Skeletal muscle tissue (tissue), 4 donors: Measurements from ENCODE around the gene CAMK1D. TPM values are rescaled to one million over a fixed set of nuclear protein-coding genes. Genes with fewer than 3 reads are reported as not detected.

ENCODE experiments used
- H3K27ac ChIP-seq: one replicate; pipeline ENCODE4 v1.7.0; 2013; ENCODE audit warnings: mild to moderate bottlenecking, low read depth, low read length, inconsistent platforms
- H3K27me3 ChIP-seq, 3 donors: one replicate each; pipeline ENCODE4 v1.7.0; 2013; ENCODE audit warnings: low read length in 3 of 3; ENCODE audit not compliant: control insufficient read depth in 3 of 3, insufficient read depth in 3 of 3
- H3K36me3 ChIP-seq, 3 donors: one replicate each; pipeline ENCODE4 v1.7.0; 2013; ENCODE audit warnings: low read length in 3 of 3; ENCODE audit not compliant: control insufficient read depth in 3 of 3, insufficient read depth in 3 of 3
- H3K4me1 ChIP-seq, 3 donors: one replicate each; pipeline ENCODE4 v1.7.0; 2013; ENCODE audit warnings: low read length in 3 of 3, mild to moderate bottlenecking in 3 of 3; ENCODE audit not compliant: control insufficient read depth in 3 of 3, insufficient read depth in 3 of 3
- H3K4me3 ChIP-seq, 3 donors: one replicate each; pipeline ENCODE4 v1.7.0; 2013; ENCODE audit warnings: low read length in 3 of 3
- H3K9ac ChIP-seq, 3 donors: one replicate each; pipeline ENCODE4 v1.7.0; 2013; ENCODE audit warnings: low read length in 3 of 3, mild to moderate bottlenecking in 3 of 3, moderate library complexity in 2 of 3, low read depth in 1 of 3
- H3K9me3 ChIP-seq, 3 donors: one replicate each; pipeline ENCODE4 v1.7.0; 2013; ENCODE audit warnings: low read length in 3 of 3; ENCODE audit not compliant: control insufficient read depth in 3 of 3
- total RNA-seq: library from RNA; depleted of rRNA; stranded (reverse); fragments of >200 nt; gene quantifications from one replicate; pipeline ENCODE4 v1.2.3, GENCODE V29; 2014
- donor health status: Osteomylitis.

The CAMK1D gene
- total RNA-seq, 1 donor from 2014 or later = 2.1 TPM

DNA sequence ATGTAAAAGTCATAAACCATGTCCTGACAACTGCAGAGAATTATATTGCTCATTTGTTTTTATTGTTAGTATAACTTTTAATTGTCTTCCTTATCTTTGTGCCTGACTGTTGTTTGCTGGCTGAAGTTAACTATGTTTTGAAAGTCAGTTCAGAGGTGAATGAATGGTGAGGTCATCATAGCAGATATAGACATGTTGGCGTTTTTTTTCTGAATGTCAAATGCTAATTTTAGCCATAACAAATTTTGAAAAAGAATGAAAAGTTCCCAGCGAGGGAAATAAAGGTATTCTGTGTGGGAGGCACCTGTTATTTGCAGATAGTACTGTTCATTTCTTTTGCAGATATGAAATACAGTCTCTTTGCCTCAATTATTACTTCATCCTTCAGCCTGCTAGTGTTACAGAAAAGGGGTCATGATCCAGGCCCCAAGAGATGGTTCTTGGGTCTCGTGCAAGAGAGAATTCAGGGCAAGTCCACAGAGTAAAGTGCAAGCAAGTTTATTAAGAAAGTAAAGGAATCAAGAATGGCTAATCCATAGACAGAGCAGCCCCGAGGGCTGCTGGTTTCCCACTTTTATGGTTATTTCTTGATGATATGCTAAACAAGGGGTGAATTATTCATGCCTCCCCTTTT, 96.5 kb downstream of the CAMK1D start:
- Histone ChIP-seq H3K36me3 (no peaks in the 10 kb centered on the region), H3K27me3 (no peaks in the 10 kb centered on the region), H3K9ac (no peak overlapping the region), H3K9me3 (no peaks in the 10 kb centered on the region), H3K4me1 (no peaks in the 10 kb centered on the region), H3K27ac (no peak overlapping the region), H3K4me3 (no peak overlapping the region)

DNA sequence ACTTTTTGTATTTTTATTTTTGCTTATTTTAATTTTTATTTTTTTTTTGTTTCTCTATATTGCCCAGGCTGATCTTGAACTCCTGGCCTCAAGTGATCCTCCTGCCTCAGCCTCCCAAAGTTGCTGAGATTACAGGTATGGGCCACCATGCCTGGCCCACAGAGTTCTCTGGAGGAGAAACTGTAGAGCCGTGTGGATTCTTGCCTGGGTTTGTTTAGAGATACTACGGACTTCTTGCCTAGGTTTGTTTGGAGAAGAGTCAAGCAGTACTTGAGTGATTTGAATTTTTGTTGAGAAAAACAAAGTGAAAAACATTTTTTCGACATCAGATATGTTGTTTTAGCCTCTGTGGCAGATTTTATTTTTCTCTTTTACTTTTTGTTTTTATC, 99.0 kb downstream of the CAMK1D start:
- Histone ChIP-seq H3K9ac (no peak overlapping the region), H3K27me3 (no peaks in the 10 kb centered on the region), H3K9me3 (no peaks in the 10 kb centered on the region), H3K27ac (no peak overlapping the region), H3K4me1 (no peaks in the 10 kb centered on the region), H3K4me3 (no peak overlapping the region), H3K36me3 (no peaks in the 10 kb centered on the region)

DNA sequence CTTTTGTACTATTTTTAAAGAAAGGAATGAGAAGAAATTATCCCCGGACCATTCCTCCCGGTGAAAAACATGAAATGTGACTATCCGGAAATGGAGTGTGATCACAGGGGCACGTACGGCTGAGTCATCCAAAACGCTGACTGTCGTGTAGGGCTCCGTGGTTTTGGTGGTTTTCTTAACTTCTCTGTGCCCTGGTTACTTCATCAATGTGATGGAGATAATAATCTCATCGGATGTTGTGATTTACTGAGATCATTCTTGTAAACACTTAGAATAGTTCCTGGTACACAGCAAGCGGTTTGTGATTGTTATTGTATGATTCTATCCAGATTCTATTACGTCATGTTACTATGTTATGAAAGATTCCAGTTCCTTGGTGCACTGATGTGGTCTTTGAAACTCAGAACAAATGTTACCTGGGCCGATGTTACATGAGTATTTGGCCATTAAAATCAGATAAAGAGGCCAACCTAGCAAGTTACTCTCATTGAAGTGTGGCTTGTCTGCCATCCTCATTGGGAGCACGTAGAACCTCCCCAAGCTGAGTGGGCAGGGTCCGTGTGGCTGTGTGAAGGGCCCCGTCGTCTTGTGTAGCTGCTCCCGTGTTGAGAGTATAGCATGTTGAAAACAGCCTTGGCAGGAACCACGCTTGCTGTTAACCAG, 99.5 kb downstream of the CAMK1D start:
- Histone ChIP-seq H3K9me3 (no peaks in the 10 kb centered on the region), H3K27ac (no peak overlapping the region), H3K36me3 (no peaks in the 10 kb centered on the region), H3K4me1 (no peaks in the 10 kb centered on the region), H3K27me3 (no peaks in the 10 kb centered on the region), H3K9ac (no peak overlapping the region), H3K4me3 (no peak overlapping the region)

DNA sequence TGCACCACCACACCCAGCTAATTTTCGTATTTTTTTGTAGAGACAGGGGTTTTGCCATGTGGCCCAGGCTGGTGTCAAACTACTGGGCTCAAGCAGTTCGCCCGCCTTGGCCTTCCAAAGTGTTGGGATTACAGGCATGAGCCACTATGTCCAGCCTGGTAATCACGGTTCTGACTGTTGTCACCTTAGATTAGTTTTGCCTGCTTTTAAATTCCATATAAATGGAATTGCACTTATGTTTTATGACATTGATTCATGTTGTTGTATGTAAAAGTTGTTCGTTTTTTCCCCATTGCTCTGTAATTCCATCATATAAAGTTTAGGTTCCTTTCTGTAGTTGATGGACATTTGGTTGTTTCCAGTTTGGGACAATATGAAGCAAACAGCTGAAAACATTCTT, 106.0 kb downstream of the CAMK1D start:
- no peak overlapping the region for H3K4me3 ChIP-seq
- no peak overlapping the region for H3K27ac ChIP-seq
- no peak overlapping the region for H3K9ac ChIP-seq
- H3K36me3 ChIP-seq = no peaks in the 10 kb centered on the region
- no peaks in the 10 kb centered on the region for H3K9me3 ChIP-seq
- H3K27me3 ChIP-seq = no peaks in the 10 kb centered on the region
- H3K4me1 ChIP-seq = no peaks in the 10 kb centered on the region

- no peak overlapping the region for H3K4me3 ChIP-seq
- no peak overlapping the region for H3K9ac ChIP-seq
- H3K9me3 ChIP-seq = no peaks in the 10 kb centered on the region
- no peak overlapping the region for H3K27ac ChIP-seq
- H3K36me3 ChIP-seq = no peaks in the 10 kb centered on the region
- no peaks in the 10 kb centered on the region for H3K4me1 ChIP-seq
- no peaks in the 10 kb centered on the region for H3K27me3 ChIP-seq
Observed at GRCh38 chr10:12455766-12456165, 106.4 kb downstream of the CAMK1D start.

GRCh38 chr10:12459340-12459739, 110.0 kb downstream of the CAMK1D start:
- Histone ChIP-seq H3K9ac (no peak overlapping the region), H3K27ac (no peak overlapping the region), H3K36me3 (no peaks in the 10 kb centered on the region), H3K9me3 (no peaks in the 10 kb centered on the region), H3K27me3 (no peaks in the 10 kb centered on the region), H3K4me1 (no peaks in the 10 kb centered on the region), H3K4me3 (no peak overlapping the region)

DNA sequence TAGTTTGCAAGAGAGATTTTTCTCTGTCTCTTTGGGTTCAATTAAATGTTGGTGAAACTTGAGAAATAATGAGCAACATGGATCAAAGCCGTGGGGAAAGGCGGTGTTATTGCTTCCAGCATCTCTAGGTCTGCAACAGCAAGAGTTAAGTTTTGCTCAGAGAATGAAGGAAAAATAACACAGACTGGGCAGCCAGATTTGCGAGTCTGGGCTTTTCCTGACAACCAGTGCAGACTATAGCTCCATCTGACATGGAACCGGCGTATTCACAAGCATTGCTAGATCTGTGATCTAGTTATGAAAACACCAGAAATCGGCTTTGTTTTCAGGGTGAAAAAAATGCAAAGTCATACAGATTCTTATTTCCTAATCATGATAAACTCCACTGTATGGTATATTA, 110.4 kb downstream of the CAMK1D start:
- Histone ChIP-seq H3K4me1 (no peaks in the 10 kb centered on the region), H3K36me3 (no peaks in the 10 kb centered on the region), H3K9me3 (no peaks in the 10 kb centered on the region), H3K27me3 (no peaks in the 10 kb centered on the region), H3K27ac (no peak overlapping the region), H3K9ac (no peak overlapping the region), H3K4me3 (no peak overlapping the region)

- Histone ChIP-seq H3K4me1 (no peaks in the 10 kb centered on the region), H3K9ac (no peak overlapping the region), H3K4me3 (no peak overlapping the region), H3K27me3 (no peaks in the 10 kb centered on the region), H3K36me3 (no peaks in the 10 kb centered on the region), H3K27ac (no peak overlapping the region), H3K9me3 (no peaks in the 10 kb centered on the region)
Observed at GRCh38 chr10:12463459-12463838, 114.1 kb downstream of the CAMK1D start.

DNA sequence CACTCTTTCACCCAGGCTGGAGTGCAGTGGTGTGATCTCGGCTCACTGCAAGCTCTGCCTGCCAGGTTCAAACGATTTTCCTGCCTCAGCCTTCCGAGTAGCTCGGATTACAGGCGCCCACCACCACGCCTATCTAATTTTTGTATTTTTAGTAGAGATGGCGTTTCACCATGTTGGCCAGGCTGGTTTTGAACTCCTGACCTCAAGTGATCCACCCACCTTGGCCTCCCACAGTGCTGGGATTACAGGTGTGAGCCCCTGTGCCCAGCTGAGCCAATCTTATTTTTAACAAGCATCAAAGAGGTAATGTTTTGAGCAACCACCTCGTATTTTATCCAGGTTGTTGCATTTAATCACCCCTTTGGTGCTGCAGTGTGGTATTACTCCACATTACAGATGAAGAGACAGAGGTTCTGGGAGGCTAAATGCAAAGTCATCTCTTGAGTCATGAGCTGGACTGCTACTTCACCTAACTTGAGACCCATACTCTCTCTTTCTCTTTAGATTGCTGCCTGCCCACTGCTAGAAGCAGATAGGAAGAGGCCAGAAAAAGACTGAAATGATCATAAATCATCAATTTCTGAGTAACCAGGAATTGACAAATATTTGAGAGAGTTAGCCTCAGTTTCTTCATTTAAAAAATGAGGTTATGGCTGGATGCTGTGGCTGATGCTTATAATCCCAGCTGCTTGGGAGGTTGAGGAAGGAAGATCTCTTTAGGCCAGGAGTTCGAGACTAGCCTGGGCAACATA, 116.2 kb downstream of the CAMK1D start:
- Histone ChIP-seq H3K4me1 (no peaks in the 10 kb centered on the region), H3K27ac (no peak overlapping the region), H3K4me3 (no peak overlapping the region), H3K9me3 (no peaks in the 10 kb centered on the region), H3K27me3 (no peaks in the 10 kb centered on the region), H3K36me3 (no peaks in the 10 kb centered on the region), H3K9ac (no peak overlapping the region)

- no peak overlapping the region for H3K4me3 ChIP-seq
- H3K9ac ChIP-seq = no peak overlapping the region
Observed at GRCh38 chr10:12466704-12467305, 117.5 kb downstream of the CAMK1D start.

More at GRCh38 chr10:12466704-12467305, 117.5 kb downstream of the CAMK1D start:
- no peaks in the 10 kb centered on the region for H3K27me3 ChIP-seq
- H3K27ac ChIP-seq = no peak overlapping the region
- H3K4me1 ChIP-seq = no peaks in the 10 kb centered on the region
- no peaks in the 10 kb centered on the region for H3K36me3 ChIP-seq
- H3K9me3 ChIP-seq = no peaks in the 10 kb centered on the region
